GM18868 (cell line): ENCODE measurements around the gene ARSG.
A peak's percentile ranks its signal among the peaks of the same experiment; 100 is the strongest.
"Not testable (repeated sequence)": the region's sequence is repeated elsewhere in the genome, so short reads cannot be mapped to it uniquely, and the experiment has no call there.

Source experiments
- ATAC-seq: cut with Tn5 transposase; IDR thresholded peaks from one replicate; pipeline ENCODE4 v1.9.1; 2021; ENCODE audit warnings: mild to moderate bottlenecking, moderate library complexity; ENCODE audit not compliant: unreplicated experiment

Gene ARSG

DNA sequence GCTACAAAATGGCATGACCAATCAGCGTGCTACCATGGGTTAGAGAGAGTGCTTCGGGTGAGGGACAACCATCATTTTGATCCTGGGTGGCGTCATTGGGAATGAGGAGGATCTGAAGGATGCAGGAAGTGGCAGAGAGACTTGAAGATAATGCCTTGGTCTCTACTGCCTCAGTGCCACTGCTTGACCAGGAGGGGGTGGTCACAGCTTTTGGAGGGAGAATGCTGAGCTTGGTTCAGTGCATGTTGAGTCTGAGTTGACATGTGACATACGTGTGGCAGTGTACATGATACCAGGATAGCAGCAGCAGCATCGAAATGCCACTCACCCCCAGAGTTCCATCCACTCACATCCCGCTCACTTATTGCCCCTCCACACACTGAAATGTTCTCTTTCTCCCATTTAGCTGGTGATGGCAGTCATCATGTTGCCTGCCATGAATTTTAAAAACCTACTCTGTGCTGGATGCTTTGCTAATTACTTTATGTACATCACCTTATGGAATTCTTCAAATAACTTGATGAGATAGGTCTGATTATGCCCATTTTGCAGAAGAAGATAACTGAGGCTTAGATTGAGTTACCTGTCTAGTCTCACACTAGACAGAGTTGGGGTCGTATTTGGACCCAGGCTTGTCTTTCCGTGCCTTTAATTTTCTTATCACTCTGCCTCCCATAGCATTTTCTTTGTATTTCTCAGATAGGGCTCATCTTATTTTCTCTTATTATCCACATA is 36.7 kb downstream of the ARSG start:
- ATAC-seq, result no peak

DNA sequence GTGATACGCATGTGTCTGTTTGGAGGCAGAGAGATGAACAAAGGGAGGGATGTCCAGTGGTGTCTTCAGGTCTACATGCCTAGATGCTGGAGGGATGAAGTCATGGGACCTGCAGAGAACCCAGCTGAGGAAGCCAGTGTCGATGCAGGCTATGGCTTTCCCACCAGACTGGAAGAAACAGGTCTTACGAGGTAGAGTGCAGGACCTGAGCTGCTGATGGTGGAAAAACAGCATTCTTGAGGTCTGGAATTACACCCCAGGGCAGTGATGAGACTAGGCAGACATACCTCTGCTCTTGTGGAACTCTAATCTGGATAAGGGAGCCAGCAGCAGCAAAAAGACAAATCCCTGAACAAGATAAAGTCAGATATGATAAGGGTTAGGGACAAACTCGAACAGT is 37.4 kb downstream of the ARSG start:
- no peak for ATAC-seq

DNA sequence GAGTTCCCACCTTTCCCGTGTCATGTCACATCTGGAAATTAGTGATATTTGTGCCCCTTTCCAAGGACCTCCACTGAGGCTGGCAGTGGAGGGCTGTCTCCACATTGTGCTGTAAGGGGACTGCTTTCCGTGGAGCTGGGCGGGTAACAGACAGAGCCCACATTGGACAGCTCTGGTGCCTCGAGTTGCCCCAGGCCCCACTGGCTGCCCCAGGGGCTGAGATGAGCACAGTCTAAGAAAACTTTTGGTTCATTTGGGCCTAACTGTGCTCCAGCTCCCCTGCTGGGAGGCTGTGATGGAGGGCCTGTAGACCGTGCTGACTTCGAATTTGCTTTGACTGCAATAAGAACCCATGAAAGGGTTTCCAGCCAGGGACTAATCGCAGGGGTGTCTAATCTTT is 38.0 kb downstream of the ARSG start:
- no peak for ATAC-seq

DNA sequence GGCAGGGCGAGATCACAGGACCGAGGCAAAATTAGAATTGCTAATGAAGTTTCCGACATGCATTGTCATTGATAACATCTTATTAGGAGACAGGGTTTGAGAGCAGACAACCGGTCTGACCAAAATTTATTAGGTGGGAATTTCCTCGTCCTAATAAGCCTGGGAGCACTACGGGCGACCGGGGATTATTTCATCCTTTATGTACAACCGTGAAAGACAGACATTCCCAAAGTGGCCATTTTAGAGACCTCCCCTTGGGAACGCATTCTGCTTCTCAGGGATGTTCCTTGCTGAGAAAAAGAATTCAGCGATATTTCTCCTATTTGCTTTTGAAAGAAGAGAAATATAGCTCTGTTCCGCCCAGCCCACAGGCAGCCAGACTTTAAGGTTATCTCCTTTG is 40.6 kb downstream of the ARSG start:
- not testable (repeated sequence) for ATAC-seq

DNA sequence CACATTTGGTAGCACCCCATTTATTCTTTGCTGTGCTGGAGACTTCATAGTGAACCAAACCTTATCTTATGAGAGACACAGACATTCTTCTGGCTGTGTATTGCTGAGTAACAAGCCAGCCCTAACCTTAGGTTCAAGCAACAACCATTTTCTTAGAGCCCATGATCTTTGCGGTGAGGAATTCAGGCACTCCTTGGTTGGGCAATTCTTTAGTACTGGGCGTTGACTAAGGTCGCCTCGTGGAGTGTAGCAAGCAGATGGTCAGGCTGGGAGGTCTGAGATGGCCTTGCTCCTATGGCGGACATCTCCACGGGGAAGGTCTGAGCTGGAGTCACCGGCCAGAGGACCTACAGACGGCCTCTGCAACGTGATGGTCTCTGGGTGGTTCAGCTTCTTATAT is 43.1 kb downstream of the ARSG start:
- no peak for ATAC-seq

DNA sequence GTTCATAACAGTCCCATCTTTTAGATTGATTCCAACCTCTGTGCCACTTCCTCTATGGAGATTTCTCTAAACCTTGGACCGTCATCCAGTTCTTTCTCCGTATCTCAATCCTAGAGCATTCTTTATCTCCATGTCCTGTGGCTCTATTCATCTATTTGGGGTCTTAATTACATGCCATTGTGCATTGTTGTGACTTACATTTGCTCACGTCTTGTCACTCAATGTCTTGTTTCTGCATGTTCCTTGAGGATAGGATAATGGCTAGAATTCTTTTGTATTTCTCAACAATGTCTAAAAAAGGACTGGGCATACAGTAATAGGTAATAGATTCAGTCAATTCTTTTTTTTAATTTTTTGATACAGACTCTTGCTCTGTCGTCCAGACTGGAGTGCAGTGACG is 50.2 kb downstream of the ARSG start:
- no peak for ATAC-seq

DNA sequence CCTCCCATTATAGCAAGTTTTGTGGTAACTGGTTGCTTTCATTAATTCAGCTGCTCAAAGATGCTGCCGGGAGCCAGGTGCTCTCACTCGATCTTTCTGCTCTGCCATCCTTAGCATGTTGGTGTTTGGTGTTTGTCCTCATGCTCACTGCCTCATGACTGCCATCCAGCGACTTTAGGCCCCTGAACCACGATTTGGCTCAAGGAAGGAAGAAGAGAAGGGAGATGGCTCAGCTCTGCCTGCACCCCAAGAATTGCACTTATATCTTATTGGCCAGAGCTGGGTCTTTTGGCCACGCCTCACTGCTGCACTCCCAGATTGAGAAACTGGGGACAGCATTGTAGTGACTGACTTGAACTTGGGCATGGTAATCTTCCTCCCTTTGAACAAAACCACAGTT is 52.7 kb downstream of the ARSG start:
- no peak for ATAC-seq

DNA sequence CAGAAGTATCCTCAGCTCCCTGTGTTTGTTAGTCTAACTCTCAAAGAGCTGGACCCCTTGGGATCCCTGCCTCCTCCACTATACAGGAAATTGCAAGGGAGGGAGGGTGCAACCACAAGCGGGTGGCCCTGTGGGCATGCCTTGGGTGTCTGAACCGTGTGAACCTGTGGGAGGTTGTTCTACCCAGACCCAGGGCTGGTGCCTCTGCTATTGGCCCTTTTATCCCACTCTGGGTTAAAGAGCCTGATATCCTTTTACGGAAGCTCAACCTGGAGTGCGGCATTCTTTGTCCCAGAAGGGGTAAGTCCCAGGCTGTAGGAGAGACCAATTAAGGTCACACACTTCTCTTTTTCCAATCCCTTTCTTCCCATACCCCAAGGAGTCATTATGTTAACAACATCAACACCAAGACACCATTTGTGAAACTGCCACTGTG is 53.4 kb downstream of the ARSG start:
- ATAC-seq, result no peak

DNA sequence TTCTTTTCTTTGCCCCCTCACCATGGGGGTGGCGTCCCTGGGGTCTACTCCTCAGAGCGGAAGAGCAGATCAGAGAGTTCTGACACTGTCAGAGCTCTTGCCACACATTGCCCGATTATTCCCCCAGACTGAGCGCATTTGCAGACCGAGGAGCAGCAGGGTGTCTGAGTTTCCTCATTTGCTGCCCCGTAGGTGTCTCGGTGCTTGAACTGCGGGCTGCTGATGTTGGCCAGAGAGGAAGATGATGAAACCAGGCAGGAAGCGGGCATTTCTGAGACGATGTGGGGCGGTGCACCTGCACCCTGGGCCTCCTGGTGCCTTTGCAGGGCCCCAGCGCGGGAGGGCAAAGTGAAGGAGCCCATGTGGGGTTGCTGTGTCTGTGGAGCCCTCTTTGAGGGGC is 55.2 kb downstream of the ARSG start:
- ATAC-seq, result peak; percentile 58

DNA sequence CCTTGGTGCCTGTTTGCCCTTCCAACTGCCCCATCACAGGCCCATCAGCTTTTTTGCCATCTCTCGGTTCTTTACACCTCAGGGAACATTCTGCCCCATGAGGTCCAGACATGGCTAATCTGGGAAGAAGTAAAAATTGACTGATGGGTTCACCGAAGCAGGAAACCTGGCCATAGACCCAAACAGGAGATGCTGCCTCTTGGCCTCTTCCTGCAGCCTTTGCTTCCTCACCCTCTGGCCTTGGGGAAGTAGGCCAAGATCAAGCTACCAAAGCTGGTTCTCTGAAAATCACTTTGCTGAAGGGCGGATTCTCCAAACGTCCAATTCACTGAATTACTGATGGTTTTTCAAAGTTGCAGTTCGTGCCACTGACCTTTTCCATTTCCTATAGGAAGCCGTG is 56.1 kb downstream of the ARSG start:
- ATAC-seq, result no peak

DNA sequence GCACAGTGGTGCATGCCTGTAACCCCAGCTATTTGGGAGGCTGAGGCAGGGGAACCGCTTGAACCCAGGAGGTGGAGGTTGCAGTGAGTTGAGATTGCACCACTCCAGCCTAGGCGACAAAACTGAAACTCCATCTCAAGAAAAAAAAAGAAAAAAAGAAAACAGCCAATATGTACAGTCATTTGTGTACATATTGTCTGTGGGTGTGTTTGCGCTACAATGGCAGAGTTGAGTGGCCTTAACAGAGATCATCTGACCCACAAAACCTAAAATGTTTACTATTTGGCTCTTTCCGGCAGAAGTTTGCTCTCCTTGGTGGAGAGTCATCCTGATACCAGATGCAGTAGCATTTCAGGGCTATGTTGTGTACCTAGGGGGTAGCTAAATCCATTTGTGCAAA is 57.9 kb downstream of the ARSG start:
- ATAC-seq, result peak; percentile 88

DNA sequence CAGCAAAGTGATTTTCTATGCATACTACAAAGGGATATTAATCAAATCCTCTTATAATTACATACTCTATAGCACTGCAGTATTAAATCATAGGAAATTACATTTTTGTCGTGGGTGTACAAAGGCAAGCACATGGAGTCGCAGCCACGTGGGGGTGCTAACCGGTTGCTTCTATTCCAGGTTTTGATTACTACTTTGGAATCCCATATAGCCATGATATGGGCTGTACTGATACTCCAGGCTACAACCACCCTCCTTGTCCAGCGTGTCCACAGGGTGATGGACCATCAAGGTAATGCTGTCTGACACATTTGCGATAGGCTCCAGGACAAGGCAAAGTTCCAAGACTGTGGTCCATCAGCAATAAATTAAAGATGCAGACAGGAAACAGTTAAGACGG is 60.1 kb downstream of the ARSG start:
- no peak for ATAC-seq

DNA sequence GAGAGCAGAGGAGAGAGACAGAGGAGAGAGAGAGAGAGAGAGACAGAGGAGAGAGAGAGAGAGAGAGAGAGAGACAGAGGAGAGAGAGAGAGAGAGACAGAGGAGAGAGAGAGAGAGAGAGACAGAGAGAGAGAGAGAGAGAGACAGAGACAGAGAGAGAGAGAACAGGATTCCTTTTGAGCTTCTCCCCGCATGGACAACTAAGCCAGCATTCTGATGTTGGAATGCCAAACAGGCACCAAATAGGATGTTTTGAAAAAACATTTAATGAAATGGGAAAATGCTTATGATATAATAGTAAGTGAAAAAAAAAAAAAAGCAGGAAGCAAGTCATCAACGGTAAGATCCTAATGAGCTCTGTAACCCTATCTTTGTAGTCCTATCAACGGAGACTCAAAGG is 60.7 kb downstream of the ARSG start:
- ATAC-seq, result no peak

DNA sequence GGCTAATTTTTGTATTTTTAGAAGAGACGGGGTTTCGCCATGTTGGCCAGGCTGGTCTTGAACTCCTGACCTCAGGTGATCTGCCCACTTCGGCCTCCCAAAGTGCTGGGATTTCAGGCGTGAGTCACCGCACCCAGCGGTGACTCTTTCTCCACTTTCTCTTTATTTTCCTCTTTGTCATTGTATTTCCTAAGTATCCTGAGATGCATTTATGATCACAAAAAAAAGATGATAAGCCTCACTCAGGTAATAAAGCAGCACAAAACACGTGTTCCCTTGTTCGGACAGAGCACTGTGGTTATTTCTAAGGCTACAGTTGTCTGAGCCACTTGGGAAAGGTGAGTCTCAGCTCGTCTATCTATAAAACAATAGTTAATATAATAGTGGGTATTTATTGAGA is 61.4 kb downstream of the ARSG start:
- ATAC-seq, result not testable (repeated sequence)

DNA sequence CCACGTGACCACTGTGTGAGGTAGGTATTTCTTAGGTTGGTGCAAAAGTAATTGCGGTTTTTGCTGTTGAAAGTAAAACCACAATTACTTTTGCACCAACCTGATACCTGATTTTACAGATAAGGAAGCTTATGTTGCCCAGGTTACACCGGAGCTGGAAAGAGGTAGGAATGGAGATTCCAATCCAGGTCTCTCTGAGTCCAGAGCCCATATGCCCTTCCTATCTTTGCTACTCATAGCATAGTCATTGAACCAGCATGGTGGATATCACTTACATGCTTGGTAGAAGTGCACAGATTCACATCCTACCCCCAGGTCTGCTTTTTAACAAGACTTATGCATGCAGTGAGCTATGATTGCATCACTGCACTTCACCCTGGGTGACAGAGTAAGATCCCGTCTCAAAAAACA is 61.8 kb downstream of the ARSG start:
- ATAC-seq, result no peak

DNA sequence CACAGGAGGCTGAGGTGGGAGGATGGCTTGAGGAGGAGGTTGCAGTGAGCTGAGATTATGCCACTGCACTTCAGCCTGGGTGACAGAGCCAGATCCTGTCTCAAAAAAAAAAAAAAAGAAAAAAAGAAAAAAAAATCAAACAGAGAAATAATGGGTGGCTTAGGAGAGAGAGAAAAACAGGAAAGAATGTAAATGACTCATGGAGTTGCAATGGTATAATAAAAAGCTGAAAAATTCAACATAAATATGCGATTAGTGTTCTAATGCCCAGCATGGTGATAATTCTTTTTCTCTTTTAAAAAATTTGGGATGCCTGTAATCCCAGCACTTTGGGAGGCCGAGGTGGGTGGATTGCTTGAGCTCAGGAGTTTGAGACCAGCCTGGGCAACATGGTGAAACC is 63.0 kb downstream of the ARSG start:
- ATAC-seq, result not testable (repeated sequence)

DNA sequence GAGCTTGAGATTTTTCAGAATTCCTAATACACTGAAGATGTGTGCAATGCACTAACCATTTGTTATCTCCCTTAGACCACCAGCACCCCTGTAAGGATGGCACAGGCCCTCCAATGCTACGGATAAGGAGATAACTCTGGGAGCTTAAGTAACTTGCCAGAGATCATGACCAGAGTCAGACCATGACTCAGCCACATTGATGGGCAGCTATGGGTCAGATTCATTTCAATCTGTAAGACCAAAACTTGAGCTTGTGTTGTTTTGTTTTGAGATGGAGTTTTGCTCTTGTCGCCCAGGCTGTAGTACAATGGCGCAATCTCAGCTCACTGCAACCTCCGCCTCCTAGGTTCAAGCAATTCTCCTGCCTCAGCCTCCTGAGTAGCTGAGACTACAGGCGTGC is 63.8 kb downstream of the ARSG start:
- ATAC-seq, result not testable (repeated sequence)

DNA sequence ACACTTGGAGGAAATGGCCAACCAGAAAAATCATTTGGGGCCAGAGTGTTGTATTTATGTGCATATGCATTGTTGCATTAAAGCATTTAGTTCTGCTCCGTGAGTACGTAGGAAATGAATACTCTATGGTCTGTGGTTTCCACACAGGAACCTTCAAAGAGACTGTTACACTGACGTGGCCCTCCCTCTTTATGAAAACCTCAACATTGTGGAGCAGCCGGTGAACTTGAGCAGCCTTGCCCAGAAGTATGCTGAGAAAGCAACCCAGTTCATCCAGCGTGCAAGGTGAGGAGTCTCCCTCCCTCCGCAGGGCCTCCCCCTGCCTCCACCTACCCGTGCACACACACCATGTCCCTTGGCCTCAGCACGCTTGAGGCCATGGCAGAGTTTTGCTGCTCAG is 65.2 kb downstream of the ARSG start:
- ATAC-seq, result peak; percentile 83

DNA sequence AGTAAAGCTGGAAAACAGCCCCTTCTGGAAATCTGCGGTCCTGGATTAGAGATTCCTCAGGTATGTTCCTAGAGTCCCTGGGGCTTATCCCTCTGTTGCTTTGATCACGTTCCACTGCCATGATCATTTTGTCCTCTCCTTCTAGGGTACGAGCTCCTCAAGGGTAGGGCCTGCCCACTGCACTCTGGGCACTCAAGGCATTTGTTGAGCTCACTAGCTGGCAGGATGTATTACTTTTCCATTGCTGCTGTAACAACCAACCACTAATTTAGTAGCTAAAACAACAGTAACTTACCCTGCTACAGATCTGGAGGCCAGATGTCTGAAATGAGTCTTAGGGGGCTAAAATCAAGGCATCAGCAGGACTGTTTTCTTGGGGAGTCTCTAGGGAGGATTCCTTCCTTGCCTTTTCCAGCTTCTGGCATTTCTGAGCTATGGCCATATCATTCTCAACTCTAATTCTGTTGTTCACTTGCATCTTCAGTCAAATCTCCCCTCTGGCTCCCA is 65.7 kb downstream of the ARSG start:
- ATAC-seq, result no peak

DNA sequence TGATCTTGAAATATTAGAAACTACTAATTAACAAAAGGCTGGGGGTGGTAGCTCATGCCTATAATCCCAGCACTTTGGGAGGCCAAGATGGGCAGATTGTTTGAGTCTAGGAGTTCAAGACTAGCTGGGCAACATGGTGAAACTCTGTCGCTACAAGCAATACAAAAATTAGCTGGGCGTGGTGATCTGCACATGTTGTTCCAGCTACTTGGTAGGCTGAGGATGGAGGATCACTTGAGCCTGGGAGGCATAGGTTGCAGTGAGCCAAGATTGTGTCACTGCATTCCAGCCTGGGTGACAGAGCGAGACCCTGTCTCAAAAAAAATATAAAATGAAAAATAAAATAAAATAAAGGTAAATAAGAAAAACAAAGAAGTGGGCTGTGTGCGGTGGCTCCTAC is 66.6 kb downstream of the ARSG start:
- ATAC-seq, result no peak

DNA sequence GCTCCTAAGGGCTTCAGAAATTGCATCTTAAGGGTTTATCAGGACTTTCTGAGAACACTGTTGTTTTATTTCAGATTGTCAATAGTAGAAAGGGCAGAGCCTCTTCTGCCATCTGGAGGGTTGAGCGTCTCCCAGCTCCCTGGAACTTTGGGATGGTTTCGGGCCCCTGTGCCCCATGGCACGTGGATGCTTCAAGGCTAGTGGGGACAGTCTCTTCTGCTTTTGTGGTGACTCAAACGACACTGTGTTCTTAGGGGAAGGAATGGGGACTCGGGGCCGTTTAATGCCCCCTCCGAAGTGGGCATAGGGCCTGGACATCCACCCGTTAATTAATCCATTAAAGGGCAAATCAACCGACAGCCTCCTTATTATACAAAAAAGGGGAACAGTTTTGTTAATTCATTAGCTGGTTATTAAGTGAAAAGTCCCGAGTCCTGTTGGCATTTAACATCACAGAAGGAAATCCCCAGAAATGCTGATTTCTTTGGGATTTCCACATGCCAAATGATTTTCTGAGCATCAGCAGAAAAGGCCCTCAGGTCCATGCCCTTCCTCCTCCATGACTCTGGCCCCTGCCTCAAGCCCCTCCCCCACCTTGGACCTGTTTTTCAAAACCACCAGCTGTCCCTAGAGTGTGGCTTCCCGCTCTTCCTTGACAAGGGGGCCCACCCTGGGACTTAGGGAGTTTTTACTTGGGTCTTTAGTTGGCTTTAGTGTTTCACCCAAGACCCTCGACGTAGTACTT is 68.7 kb downstream of the ARSG start:
- no peak for ATAC-seq

DNA sequence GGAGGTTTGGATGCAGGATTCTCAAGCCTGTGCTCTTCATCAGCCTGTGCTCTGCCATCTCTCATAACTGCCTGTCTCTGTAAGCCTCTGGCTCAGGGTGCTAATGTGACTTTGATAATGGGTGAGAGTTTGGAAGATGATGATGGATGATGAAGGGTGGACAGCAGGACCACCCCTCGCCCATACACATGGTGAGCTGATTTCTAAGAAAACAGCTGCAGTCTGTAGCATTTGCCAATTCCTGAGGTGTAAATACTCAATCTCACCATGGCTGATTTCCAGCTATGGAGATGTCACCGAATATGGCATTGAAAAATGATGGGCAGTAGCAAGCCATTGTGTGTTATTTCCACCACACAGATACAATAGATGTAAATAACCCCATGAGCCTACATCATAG is 74.2 kb downstream of the ARSG start:
- ATAC-seq, result no peak
